Sigmoid colon (tissue), 7 donors: ENCODE results near the gene MYL7. TPM values are rescaled to one million over a fixed set of nuclear protein-coding genes. Genes with fewer than 3 reads are reported as not detected.

Experiments used
- DNase-seq: peaks from one replicate; pipeline ENCODE4 v3.0.0-alpha.2; 2019
- H3K27ac ChIP-seq, 4 donors: fragments of 200-600 bp; sonication (generic); one replicate each; pipeline ENCODE4 v1.5.1; 2016 to 2019; ENCODE audit warnings: mild to moderate bottlenecking in 1 of 4
- H3K27me3 ChIP-seq, 3 donors: fragments of 200-600 bp; sonication (generic); one replicate each; pipeline ENCODE4 v1.5.1; 2019; ENCODE audit warnings: mild to moderate bottlenecking in 1 of 3
- H3K36me3 ChIP-seq, 4 donors: fragments of 200-600 bp; sonication (generic); one replicate each; pipeline ENCODE4 v1.5.1; 2016 to 2019
- H3K4me1 ChIP-seq, 4 donors: fragments of 200-600 bp; sonication (generic); one replicate each; pipeline ENCODE4 v1.5.1; 2017 to 2019
- H3K4me3 ChIP-seq, 4 donors: fragments of 200-600 bp; sonication (generic); one replicate each; pipeline ENCODE4 v1.5.1; 2017 to 2019; ENCODE audit warnings: mild to moderate bottlenecking in 2 of 4, moderate library complexity in 1 of 4
- H3K9me3 ChIP-seq, 4 donors: fragments of 200-600 bp in 3 of 4; sonication (generic) in 3 of 4; one replicate each; pipeline versions ENCODE4 v1.5.1 to v1.6.1; 2013 to 2019
- CTCF ChIP-seq, 4 experiments: fragments of 450-650 bp in 3 of 4; fragments of 200-600 bp in 1 of 4; IDR thresholded peaks; one replicate each; pipeline ENCODE4 v1.5.1; 2016 to 2019; ENCODE audit warnings: antibody characterized with exemption in 4 of 4, mild to moderate bottlenecking in 3 of 4, moderate library complexity in 2 of 4
- EP300 ChIP-seq, 4 donors: sonication (generic); formaldehyde crosslinking; IDR thresholded peaks; one replicate each; pipeline ENCODE4 v1.6.1; 2017; ENCODE audit warnings: antibody characterized with exemption in 4 of 4
- POLR2A ChIP-seq, 2 donors: fragments of 450-650 bp; IDR thresholded peaks; one replicate each; pipeline ENCODE4 v1.6.1; 2016; ENCODE audit warnings: antibody characterized with exemption in 2 of 2, mild to moderate bottlenecking in 2 of 2, moderate library complexity in 2 of 2
- POLR2AphosphoS5 ChIP-seq, 4 donors: sonication (generic); formaldehyde crosslinking; IDR thresholded peaks; one replicate each; pipeline ENCODE4 v1.6.1; 2017; ENCODE audit warnings: antibody characterized with exemption in 4 of 4
- WGBS, 2 donors: extraction: QIAGEN DNeasy Blood & Tissue Kit; methylation state at CpG; one replicate each; pipeline ENCODE4 v1.1.7; 2013; 5-methylcytosine and 5-hydroxymethylcytosine counted together
- intact Hi-C: fragments of 100-400 bp; cut with DNase I; formaldehyde crosslinking; loops from one replicate; pipeline ENCODE4 v1.15.1; 2023
- polyA plus RNA-seq, 3 donors: library from polyadenylated mRNA; stranded (reverse); fragments of 200-250 nt; gene quantifications; one replicate each; pipeline ENCODE4 v1.2.3, GENCODE V29; 2013
- total RNA-seq, 4 donors: library from RNA; depleted of rRNA; stranded (reverse); fragments of >200 nt; gene quantifications; one replicate each; pipeline ENCODE4 v1.1.0, GENCODE V29; 2016
- donor health status: healthy with polysubstance abuse.
- donor health status: Bipolar disorder and iron deficiency.
- donor health status: healthy.

MYL7 gene
- total and polyA plus RNA-seq, 7 donors: 0.39 to 7.2 TPM; not detected in 5

GRCh38 chr7:44140341-44140740 lies 791 bp downstream of the MYL7 start:
- Histone ChIP-seq H3K9me3 (no peaks in the 10 kb centered on the region), H3K27ac (no peak overlapping the region), H3K4me3 (no peak overlapping the region), H3K36me3 (no peaks in the 10 kb centered on the region), H3K4me1 (peaks cover 0 to 4% (median 2%) of the 10 kb centered on the region in 4 donors), H3K27me3 (peaks cover 0 to 11% (median 6%) of the 10 kb centered on the region in 3 donors)
- peak; percentile 53 for DNase-seq
- WGBS, 2 donors: 85 to 88% methylated on average over 10 of the region's 10 CpGs
- TF ChIP-seq EP300 (IDR thresholded peaks at IDR 0.05): no peak
- TF ChIP-seq CTCF (IDR thresholded peaks at IDR 0.05): no peak
- TF ChIP-seq POLR2A (IDR thresholded peaks at IDR 0.05): no peak
- no peak for TF ChIP-seq POLR2AphosphoS5 (IDR thresholded peaks at IDR 0.05)
- intact Hi-C loops: no loop called here

- no peak for DNase-seq
Observed at GRCh38 chr7:44139311-44140010, 1.7 kb downstream of the MYL7 start.

GRCh38 chr7:44138698-44139097 lies 2.4 kb downstream of the MYL7 start:
- Histone ChIP-seq H3K4me3 (no peak overlapping the region), H3K27me3 (no peaks in the 10 kb centered on the region), H3K36me3 (no peaks in the 10 kb centered on the region), H3K27ac (no peak overlapping the region), H3K9me3 (no peaks in the 10 kb centered on the region), H3K4me1 (no peaks in the 10 kb centered on the region)
- WGBS, 2 donors: 75 to 80% methylated on average over 8 of the region's 8 CpGs
- intact Hi-C loops: no loop called here
- TF ChIP-seq POLR2AphosphoS5 (IDR thresholded peaks at IDR 0.05) (no peak), EP300 (IDR thresholded peaks at IDR 0.05) (no peak), POLR2A (IDR thresholded peaks at IDR 0.05) (no peak), CTCF (IDR thresholded peaks at IDR 0.05) (no peak)
- no peak for DNase-seq

More at GRCh38 chr7:44139311-44140010, 1.7 kb downstream of the MYL7 start:
- TF ChIP-seq POLR2AphosphoS5 (IDR thresholded peaks at IDR 0.05) (no peak), CTCF (IDR thresholded peaks at IDR 0.05) (no peak), EP300 (IDR thresholded peaks at IDR 0.05) (no peak), POLR2A (IDR thresholded peaks at IDR 0.05) (no peak)
- H3K36me3 ChIP-seq: no peaks in the 10 kb centered on the region
- intact Hi-C loops: no loop called here
- H3K4me1 ChIP-seq: no peaks in the 10 kb centered on the region
- no peak overlapping the region for H3K27ac ChIP-seq
- no peaks in the 10 kb centered on the region for H3K9me3 ChIP-seq
- H3K27me3 ChIP-seq: peaks cover 0 to 2% (median 0%) of the 10 kb centered on the region in 3 donors
- H3K4me3 ChIP-seq: no peak overlapping the region
- 90% methylated on average over 14 of the region's 14 CpGs for WGBS, 2 donors

GRCh38 chr7:44136731-44137130 lies 4.4 kb downstream of the MYL7 start:
- no peak for DNase-seq
- WGBS, 2 donors: 87 to 91% methylated on average over 5 of the region's 5 CpGs
- TF ChIP-seq EP300 (IDR thresholded peaks at IDR 0.05): no peak
- TF ChIP-seq POLR2AphosphoS5 (IDR thresholded peaks at IDR 0.05): no peak
- H3K36me3 ChIP-seq: no peaks in the 10 kb centered on the region
- H3K27ac ChIP-seq: no peak overlapping the region
- no peaks in the 10 kb centered on the region for H3K4me1 ChIP-seq
- H3K27me3 ChIP-seq: no peaks in the 10 kb centered on the region
- intact Hi-C loops: no loop called here
- no peaks in the 10 kb centered on the region for H3K9me3 ChIP-seq
- H3K4me3 ChIP-seq: no peak overlapping the region

- Histone ChIP-seq H3K36me3 (no peaks in the 10 kb centered on the region), H3K27ac (no peak overlapping the region), H3K4me1 (no peaks in the 10 kb centered on the region), H3K4me3 (no peak overlapping the region), H3K9me3 (no peaks in the 10 kb centered on the region), H3K27me3 (no peaks in the 10 kb centered on the region)
- TF ChIP-seq CTCF (IDR thresholded peaks at IDR 0.05) (no peak), POLR2A (IDR thresholded peaks at IDR 0.05) (no peak), POLR2AphosphoS5 (IDR thresholded peaks at IDR 0.05) (no peak), EP300 (IDR thresholded peaks at IDR 0.05) (no peak)
- 94% methylated on average over 4 of the region's 4 CpGs for WGBS, 2 donors
- no peak for DNase-seq
- intact Hi-C loops: no loop called here
Observed at GRCh38 chr7:44134943-44135628, 6.0 kb downstream of the MYL7 start.
